CD4-positive, alpha-beta T cell treated with Interferon gamma for 1 hour (primary cell): ENCODE measurements around the gene DMPK.
A peak's percentile ranks its signal among the peaks of the same experiment; 100 is the strongest.
"Not testable (repeated sequence)": the region's sequence is repeated elsewhere in the genome, so short reads cannot be mapped to it uniquely, and the experiment has no call there.

ENCODE experiments used
- DNase-seq: peaks from one replicate; pipeline ENCODE4 v3.0.0-alpha.2; 2020

The DMPK gene

DNA sequence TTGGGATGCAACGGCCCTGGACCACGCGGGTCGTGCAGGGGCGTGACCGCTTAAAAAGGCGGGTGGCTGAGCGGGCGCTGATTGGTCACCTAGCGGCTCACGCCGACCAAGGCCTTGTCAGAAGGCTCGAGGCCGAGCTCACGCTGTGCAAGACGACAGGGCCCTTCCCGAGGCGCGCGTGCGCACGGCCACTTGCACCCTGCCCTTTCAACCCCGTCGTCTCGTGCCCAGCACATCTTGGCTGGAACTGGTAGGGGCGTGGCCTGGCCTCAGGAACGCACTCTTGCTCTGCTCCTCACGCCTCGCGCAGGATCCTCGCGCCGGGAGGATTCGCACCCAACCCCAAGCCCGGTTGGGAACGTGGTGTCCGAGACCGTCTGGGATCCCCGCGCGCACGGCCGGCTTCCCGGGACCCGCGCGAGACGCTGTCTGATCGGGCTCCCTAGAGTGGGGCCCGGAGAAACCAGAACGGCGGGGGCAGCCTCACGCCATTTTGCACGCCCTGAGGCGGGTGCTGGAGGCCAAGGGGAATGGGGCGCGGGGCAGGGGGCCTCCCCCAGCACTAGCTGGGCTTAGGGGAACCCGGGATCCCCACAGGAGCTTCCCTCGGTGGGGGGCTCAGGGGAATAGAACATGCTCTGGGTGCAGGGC, 49.0 kb downstream of the DMPK start, which contains the start of gene MEIOSIN:
Gene MEIOSIN, plus strand, starts transcription at position 280 of the 651 bp plus-strand sequence. CDS start 1,938 bp downstream, outside the sequence.
- no peak for DNase-seq

DNA sequence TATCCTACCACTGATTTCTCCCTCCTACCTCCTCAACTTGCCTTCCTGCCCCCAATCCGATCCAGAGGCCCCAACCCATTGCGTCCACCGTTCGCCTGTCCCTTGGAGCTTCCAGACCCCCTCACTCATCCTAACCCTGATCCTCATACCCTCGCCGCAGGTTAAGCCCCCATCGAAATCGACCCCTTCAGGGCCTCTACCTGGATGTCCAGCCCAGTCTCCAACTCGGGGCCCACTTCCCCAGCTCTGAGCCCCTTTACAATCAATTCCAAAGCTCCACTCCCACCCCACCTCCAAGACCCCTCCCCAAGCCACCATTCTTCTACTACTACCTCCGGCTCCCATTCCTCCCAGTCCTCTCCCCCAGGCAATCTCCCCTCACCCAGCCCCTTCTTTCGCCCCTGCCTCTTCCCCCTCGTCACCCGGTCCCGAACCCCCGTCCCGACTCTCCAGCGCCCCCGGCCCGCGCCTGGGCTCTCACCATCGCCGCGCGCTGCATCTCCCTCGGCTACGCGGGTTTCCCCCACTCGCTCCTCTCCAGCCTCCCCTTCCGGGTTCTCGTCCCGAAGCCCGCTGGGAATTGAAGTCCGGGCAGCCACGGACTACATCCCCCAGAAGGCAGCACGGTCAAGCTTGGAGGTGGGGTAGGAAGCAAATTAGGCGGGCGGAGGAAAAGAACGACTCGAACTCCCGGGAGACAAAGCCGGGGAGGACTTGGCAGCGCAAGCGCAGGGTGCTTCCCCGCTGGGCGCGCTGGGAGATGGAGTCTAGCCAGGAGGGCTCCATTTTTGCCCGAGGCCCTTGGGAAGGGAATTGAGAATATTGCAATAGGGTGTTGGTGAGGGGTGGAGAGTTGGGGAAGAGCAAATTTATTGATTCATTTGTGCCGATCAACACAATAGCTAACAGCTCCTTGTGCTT, 51.7 kb downstream of the DMPK start, which contains the start of gene FBXO46:
Gene FBXO46, minus strand, starts transcription at position 529 of the 921 bp plus-strand sequence. CDS start 17,401 bp downstream, outside the sequence.
- DNase-seq = peak; percentile 95

DNA sequence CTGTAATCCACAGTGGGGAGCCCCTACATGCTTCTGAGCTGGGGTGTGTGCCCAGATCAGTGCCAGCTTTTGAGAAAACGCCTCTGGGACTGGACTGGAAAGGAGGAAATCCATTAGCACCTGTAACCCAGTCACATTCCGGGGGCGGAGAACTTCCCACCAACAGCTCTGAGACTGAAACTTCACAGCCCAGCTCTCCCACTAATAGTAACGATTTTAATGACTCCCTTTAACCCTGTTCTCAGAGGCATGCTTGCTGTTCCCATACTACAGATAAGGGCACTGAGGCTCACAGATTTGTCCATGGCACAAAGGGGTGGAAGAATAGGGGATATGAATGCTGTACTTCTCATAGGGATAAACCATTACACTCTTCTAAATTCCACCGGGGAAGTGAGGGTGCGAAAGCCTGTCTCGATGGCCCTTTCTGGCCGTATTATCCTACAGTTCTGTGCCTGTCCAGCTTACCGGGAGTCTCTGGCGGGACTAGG, 52.4 kb downstream of the DMPK start:
- no peak for DNase-seq

DNA sequence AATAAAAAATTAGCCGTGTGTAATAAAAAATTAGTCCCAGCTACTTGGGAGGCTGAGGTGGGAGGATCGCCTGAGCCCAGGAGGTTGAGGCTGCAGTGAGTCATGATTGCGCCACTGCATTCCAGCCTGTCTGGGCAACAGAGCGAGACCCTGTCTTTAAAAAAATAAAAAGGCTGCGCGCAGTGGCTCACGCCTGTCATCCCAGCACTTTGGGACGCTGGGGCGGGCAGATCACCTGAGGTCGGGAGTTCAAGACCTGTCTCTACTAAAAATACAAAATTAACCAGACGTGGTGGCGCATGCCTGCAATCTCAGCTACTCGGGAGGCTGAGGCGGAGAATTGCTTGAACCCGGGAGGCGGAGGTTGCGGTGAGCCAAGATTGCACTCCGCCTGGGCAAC, 53.6 kb downstream of the DMPK start:
- not testable (repeated sequence) for DNase-seq

DNA sequence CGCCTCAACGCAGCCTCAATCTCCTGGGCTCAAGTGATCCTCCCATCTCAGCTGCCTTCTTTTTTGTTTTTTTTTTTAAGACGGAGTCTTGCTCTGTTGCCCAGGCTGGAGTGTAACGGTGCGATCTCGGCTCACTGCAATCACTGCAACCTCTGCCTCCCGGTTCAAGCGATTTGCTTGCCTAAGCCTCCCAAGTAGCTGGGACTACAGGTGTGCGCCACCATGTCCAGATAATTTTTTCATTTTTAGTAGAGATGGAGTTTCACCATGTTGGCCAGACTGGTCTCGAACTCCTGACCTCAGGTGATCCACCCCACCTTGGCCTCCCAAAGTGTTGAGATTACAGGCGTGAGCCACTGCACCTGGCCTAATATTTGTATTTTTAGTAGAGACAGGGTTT, 62.2 kb downstream of the DMPK start:
- not testable (repeated sequence) for DNase-seq
